ENCODE data around the gene ETV3L.

- TF ChIP-seq CTCF (IDR thresholded peaks at IDR 0.05) (peak in 1 of 5 experiments; percentile 9), POLR2A (IDR thresholded peaks at IDR 0.05) (no peak), POLR2AphosphoS5 (IDR thresholded peaks at IDR 0.05) (no peak), EP300 (IDR thresholded peaks at IDR 0.05; ENCODE audit: low read depth) (no peak)
Measured at GRCh38 chr1:157137408-157138219, 38.0 kb upstream of the ETV3L start.

Data from transverse colon (tissue), 4 donors.